Dedifferentiated amniotic fluid mesenchymal stem cell (primary cell): ENCODE results near the gene NOX5.

ENCODE experiments used
- DNase-seq: peaks from one replicate; pipeline ENCODE4 v3.0.0-alpha.2; 2016; ENCODE audit errors: extremely low spot score

The NOX5 gene

DNA sequence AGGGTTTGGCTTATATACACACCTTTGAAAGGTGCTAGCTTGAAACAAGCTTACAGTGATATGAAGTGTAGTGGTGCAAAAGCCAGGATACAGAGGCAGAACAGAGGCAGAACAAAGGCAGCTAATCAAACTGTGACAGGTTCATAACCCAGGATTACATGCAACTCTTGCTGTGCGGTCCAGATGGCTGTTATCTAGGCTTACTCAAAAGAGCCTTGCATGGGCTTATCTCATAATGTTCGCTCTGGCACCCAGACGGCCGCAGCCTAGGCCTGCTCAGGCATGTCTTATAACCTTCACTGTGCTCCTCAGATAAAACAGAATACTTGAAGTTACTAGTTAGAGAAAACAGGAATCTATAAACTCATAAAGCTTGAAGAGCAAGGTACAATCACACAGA is 22.8 kb upstream of the NOX5 start:
- DNase-seq: no peak

DNA sequence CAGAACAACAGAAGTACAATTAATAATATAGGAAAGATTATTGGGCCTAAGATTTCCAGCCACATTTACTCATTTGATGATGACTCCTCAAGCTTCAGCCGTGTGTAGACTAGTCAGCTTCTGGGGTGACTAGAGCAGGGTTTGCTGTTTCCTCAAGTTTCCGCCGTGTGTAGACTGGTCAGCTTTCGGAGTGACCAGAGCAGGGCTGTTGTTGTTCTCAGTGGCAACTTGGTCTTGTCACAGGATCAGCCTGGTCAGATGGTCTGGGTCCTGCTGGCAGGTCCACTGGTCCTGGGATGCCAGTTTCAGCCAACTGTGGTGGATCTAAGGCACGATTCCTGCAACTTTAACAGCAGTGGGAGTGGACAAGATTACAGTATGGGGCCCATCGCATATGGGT is 21.8 kb upstream of the NOX5 start:
- DNase-seq: no peak

DNA sequence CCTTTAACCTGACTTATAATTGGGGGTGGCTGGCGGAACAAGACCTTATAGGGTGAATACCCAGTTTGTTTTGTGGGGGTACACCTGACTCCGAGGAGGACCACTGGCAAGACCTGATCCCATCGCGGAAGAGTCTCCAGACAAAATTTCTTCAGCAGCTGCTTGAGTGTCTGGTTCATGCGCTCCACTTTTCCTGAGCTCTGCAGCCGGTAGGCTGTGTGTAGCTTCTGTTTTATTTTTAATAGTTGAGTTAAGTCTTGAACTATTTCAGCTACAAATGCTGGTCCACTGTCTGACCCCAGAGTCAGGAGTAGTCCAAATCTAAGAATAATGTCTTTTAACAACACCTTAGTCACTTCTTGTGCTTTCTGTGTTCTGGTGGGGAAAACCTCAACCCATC is 21.2 kb upstream of the NOX5 start:
- DNase-seq: no peak

DNA sequence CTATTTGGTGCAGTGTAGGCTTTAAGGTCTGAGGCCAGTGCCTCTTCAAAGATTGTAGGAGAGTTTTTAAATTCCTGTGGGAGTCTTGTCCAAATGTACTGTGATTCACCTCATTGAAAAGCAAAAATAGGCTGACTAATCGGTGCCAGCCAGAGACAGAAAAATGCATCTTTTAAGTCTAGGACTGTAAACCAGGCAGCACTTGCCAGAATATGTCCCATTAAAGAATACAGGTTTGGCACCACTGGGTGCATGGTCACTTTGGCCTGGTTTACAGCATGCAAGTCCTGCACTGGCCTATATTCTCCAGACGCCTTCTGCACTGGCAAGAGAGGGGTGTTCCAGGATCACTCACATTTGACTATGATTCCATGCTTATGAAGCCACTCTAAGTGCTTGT is 20.3 kb upstream of the NOX5 start:
- DNase-seq: no peak

DNA sequence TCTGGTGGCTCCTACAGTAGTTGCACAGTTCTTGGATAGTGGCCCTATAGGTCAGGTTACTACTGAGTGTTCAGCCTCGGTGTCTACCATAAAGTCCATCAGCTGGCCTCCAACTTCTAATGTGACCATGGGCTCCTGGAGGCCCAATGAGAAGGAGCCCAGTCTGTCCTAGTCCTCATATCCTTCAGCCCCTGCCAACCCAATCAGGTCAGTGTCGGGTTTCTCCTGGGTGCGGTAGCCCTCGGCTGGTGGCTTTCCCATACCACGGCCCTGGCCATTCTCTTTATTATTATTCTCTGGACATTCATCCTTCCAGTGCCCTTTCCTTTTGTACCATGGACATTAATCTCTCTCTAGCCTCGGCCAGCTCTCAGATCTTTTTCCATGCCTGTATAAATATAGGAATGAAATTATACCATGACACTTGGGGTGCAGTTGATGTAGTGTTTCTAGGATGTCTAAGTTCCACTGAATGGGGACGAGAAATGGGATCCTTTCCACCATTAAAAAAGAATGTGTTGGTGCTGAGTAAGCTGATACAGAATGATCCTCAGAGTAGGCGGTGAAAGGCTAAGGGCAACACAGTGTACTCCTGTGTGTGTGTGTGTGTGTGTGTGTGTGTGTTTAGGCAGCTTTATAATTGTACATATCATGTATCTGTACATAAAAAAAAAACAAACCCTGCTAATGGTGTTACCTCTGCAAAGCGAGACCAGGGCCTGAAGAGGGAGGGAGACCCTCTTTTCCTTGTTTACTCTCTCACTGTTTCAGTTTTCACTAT is 19.3 kb upstream of the NOX5 start:
- DNase-seq: no peak

DNA sequence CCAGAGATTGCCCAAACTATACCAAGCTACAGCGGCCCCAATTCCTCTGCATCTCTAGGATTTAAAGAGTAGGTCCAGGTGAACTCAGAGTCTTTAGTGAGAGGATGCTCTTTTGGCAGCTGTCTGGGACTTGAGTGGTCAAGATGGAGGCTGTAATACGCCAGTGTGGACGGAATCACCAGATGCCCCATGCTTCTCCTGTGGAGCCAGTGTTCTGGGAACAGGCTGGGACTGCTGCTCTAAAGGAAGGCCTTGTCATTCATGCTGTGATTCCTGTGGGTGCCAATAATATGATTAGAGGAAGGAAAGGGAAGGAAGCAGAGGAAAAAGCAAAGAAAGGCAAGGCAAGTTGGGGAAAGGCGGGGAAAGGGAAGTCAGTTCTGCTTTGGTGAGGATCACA is 17.4 kb upstream of the NOX5 start:
- no peak for DNase-seq

DNA sequence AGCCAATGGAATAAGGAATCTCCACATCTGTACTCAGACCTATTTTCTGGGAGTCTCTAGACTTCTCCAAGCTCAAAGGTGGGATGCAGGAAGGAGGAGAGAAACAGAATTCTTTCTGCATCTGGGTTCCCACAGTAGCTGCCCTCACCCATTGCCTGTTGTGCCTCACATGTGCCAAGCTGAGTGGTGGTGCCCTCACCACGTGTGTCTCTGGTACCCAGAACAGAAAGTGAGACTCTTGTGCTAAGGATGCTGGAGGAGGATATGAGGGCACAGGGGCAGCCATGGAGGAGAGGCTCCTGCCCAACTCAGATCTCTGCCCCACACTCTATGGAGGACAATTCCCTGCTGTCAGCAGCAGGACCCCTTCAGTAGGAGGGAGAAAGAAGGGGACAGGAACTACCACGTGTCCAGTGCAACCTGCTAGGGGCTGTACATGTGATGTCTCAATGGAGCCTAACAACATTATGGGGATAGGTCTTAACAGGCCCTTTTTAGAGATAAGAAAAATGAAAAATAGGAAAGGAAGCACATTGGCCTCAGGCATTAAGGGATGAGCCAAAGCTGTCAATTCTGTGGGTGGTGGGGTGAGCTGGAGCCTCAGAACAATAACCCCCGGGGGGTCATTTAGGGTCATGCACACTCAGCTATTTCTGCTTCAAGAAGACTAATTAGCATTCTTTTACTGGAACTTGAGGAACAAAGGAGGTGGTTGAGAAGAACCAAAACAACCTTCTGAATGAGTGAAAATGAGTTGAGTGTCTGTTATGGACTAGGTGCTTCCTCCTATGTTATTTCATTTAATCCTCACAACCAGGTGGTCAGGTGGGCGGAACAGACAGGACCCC is 16.3 kb upstream of the NOX5 start:
- DNase-seq: no peak

DNA sequence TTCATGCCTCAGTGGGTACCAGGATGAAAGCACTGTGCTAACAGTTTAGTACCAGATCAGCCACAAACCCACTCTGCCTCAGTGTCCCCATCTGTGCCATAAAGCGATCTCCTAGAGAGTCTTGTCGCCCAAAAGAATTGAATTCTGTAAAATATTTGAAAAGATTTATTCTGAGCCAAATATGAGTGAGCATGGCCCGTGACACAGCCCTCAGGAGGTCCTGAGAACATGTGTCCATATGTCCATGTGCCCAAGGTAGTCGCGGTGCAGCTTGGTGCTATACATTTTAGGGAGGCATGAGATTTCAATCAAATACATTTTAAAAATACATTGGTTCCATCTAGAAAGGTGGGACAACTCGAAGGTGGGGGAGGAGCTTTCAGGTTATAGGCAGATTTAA is 15.4 kb upstream of the NOX5 start:
- no peak for DNase-seq

DNA sequence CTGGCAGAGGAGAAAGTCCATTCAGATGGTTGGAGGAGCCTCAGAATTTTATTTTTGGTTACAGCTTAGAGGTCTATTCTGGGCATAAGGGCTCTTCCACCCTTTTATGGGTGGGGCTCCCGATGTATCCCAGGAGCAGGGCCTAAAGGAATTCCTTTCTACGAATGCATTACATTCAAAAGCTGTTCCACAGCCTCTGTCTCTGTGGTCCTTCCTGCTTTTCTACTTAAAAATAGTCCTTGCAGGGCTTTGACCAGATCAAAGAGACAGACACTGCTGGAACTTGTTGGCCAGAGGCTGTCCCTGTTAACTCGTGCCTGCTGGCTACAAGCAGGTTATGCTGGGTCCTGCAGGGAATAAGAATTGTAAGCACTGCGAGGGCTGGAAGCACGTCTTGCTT is 14.4 kb upstream of the NOX5 start:
- DNase-seq: no peak

DNA sequence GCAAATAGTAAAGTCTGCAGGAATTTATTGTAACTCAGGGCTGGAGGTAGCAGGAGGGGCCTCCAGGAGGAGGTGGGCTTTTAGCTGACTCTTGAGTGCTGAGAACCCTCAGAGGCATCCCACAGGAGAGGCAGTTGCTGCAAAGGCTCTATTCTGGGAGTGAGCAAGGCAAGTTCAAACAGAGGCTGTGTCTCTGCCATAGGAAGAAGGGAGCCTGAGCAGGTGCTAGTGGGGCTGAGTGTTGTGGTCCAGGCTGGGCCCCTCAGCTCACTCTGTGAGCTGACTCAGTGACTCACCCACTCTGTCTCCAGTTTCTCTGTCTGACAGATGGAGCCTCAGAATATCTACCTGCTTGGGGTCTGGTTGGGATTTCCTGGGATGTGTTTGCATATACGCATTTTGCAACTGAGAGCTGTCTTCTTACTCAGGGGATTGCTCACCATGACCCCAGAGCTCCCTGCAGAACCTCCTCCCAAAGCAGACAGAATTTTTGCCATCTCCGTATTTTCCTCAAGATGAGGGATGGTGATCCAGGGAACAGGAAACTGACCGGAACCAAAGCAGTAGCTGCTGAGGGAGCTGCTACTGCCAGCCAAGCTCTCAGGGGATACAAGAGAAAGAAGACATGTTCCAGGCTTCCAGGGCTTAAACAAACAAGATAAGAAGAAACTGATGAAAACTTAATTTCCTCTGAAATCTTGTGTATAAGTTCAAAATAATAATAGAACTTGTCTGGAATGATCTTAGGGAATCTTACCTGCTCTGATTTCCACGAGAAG is 13.6 kb upstream of the NOX5 start:
- DNase-seq: no peak

DNA sequence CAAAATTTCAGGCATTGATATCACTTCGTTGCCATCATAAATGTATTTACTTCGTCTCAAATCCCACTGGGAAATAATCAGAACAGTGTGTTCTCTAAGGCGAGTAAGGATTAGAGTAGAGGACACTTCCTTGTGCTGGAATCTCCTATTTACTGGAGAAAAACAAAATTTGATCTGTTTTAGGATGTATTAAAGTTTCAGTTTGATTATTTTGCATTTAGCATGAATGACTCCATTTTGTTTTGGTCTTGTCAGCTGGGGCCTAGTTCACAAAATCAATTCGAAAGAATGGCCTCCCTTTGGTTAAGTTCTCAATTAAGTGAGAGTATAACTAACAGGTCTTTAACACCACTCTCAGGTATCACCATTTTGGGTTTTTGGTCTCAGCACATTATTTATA is 11.7 kb upstream of the NOX5 start:
- DNase-seq: no peak

DNA sequence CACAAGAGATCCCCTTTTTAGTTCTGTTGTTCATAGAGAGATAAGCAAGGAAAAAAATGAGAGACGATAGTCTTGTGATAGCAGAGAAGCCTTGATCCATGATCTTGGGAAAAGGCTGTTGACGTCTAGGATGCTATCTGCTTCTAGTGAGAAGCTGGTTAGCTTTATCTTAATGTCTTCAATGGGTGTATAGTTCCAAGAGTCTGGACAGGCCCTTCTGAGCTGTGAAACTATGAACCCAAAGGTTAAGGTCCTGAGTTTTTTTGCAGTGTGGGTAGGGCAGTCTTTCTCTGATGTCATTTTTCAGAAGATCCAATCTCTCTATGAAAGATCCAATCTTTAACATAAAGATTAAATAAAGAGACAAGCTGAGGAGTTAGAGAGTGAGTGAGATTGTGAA is 10.5 kb upstream of the NOX5 start:
- no peak for DNase-seq

DNA sequence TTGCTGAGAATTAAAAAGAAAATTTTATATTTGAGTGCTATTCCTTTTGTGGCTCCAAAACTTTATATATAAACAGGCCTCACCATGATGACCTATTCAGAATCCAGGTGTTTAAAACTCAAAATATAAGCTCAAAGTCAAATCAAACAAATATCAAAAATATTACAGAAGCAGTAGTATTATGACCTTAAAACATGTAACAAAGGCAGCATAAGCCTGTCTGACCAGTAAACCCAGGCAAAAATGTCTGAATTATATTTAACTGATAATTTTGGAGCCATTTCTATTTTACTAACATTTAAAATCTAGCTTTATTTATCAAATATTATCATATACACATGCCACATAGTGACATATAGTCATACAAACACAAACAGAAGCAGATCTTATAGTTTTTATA is 6.4 kb upstream of the NOX5 start:
- no peak for DNase-seq

DNA sequence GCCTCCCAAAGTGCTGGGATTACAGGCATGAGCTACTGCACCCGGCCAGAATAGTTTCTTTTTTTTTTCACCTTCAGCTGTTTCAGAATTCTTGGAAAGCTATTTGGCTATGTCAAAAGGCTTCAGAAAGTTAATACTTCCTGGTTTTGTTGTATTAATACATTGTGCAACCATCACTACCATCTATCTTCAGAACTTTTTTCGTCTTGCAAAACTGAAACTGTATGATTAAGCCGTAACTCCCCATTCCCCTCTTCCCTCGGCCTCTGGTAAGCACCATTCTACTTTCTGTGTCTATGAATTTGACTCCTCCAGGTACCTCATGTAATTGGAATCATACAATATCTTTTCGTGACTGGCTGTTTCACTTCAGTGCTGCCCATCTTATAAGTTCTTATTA is 5.2 kb upstream of the NOX5 start:
- no peak for DNase-seq

DNA sequence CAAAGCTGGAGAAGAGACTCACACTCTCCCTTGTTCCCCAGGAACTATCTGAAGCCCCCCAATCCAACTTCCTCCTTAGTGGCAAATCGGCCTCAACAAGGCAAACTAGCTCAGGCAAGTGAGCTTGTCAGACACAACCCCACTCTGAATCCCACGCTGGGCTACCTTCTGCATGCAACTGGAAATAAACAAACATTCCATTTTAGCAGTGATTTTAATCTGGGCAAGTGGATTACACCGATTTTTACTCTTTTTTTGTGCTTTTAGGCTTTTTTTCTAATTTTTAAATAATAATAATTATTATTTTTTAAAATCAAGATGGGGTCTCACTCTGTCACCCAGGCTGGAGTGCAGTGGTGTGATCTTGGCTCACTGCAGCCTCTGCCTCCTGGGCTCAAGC is 2.9 kb upstream of the NOX5 start:
- no peak for DNase-seq

DNA sequence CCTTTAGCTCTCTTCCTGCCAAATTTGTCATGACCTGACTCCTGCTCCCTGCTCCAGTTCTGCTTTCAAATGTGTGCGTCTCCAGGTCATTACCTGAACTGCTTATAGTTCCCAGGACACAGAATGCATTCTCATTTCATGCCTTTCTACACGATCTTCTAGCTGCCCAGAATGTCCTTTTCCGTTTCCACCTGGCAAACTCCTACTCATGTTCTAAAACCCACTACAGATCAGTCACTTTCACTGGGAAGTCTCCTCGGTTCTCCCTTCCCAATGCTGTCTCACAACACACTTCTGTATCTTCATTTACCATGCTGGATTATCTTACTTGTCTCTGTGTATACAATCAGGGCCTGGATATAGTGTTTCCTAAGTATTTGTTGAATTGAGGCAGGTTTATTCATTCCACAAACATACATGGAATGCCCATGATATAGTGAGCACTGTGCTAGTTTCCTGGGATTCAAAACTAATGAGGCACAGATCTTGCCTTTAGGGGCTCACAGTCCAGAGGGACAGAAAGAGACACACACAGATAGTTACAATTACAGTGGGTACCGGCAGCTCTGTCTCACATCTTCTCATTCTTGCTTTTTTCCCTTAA is 1.6 kb upstream of the NOX5 start:
- no peak for DNase-seq

DNA sequence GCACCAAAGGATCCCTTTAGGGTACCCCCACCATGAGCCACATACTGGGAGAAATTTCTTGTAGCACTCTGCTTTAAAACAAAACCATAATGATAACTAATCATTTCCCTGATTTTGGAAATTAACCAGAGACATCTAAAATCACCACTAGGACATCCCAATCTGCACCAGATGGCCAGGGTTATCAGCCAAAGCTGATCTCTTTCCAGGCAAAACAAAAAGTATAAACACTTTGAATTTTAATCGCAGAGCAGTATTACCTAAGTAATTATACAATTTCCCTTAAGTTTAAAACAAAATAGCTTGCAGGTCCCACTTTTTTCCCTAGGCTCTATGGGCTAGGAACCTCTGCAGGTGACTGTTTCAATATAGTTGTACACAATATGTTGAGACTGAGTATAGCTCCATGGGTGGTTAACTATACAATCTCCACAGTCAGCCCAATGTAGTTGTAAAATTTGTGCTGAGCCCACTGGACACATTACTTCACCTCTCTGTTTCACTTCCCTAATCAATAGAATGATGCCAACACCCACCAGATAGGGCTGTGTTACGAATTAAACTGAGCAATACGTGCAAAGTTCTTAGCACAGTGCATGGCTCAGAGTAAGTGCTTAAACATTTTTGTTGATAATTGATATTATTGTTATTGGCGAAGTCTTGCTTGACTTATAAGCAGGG is 629 bp upstream of the NOX5 start:
- no peak for DNase-seq

DNA sequence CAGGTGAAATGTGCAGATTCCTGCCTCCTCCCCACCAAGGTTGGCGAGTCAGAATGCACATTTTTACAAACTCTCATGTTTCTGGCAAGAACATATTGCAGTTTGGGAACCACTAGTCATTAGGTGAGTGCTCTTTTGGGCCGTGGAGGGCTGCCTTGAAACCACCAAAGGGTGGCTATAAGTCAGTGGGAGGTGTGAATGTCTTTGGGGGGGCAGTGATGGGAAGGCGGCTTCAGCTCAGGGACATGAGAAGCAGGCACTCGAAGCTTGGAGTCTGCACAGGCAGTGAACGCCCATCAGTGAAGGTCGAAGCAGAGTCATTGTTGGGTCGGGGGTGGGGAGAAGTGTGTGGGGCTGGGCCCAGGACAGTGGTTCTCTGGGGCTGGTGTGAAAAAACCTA is 1.1 kb downstream of the NOX5 start:
- DNase-seq: no peak

DNA sequence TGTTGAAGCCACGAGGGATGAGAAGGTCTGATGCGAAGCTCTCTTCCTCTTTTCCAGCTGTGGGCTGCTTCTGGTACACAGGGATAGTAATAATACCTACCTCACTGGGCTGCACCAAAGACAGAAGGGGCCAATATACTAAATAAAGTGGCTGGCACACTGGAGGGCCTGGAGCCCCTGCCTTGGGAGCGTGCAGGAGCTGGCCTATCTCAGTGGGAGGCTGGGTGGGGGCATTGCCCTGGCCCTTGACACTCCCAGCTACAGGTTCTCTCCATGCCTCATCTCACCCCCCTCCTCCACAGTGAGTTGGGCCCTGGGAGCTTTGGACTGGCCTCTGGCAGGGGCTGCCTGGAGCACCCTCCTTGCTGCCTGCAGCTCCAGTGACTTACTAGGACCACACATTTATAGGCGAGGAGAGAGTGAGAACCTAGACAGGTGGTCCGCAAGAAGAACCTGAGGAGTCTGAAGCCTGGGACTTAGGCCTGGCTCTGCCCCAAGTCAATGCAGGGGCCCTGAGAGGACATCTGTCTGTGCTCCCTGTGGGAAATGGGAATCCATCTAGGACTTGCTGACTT is 1.6 kb downstream of the NOX5 start:
- DNase-seq: no peak

DNA sequence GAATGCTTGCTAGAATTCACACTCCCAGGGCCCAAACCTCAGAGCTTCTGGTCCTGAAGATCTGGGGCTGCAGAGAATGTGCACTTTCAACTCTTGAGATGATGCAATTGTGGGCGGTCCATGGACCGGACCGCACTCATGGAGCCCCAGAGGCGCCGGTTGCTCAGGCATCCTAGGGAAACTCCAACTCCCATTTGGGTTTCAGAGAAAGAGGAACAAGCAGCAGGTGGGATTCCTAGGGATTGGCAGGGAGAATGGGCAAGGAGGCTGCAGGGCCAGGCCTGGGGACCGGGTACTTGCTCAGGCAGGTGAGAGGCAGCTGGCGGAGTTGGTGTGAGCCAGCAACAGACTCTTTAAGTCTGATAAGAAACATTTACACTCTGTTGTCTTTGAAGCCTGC is 3.5 kb downstream of the NOX5 start:
- DNase-seq: no peak

DNA sequence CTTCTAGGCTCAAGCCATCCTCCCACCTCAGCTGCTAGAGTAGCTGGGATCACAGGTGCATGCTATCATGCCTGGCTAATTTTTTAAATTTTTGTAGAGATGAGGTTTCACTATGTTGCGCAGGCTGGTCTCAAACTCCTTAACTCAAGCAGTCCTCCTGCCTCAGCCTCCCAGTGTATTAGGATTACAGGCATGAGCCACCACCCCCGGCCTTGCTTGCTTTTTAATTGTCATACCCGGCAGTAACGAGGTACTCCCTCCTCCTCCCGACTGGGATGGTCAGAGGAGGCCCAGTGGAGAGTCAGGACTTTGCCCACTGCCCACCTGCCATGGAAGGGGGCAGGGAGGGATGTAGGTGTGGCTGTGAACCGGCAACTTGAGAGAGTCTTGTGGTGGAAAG is 4.5 kb downstream of the NOX5 start:
- DNase-seq: no peak
